Upper lobe of left lung (tissue), 4 donors: ENCODE measurements around the gene HYCC1.

Experiments used
- EP300 ChIP-seq, 4 donors: sonication (generic); formaldehyde crosslinking; IDR thresholded peaks; one replicate each; pipeline ENCODE4 v1.5.1; 2017; ENCODE audit warnings: antibody characterized with exemption in 4 of 4, control low read depth in 2 of 4
- POLR2A ChIP-seq, 4 donors: fragments of 450-650 bp; IDR thresholded peaks; one replicate each; pipeline ENCODE4 v1.5.1; 2016 to 2017; ENCODE audit warnings: antibody characterized with exemption in 4 of 4, mild to moderate bottlenecking in 2 of 4
- POLR2AphosphoS5 ChIP-seq, 2 donors: sonication (generic); formaldehyde crosslinking; IDR thresholded peaks; one replicate each; pipeline ENCODE4 v1.5.1; 2017; ENCODE audit warnings: antibody characterized with exemption in 2 of 2
- TF ChIP-seq, protein P1 (sequence below), 6 experiments: fragments of 450-650 bp in 4 of 6; fragments of 200-600 bp in 2 of 6; sonication (generic) in 2 of 6; IDR thresholded peaks; one replicate each; pipeline ENCODE4 v1.5.1; 2016 to 2019; ENCODE audit warnings: antibody characterized with exemption in 6 of 6

DNA sequence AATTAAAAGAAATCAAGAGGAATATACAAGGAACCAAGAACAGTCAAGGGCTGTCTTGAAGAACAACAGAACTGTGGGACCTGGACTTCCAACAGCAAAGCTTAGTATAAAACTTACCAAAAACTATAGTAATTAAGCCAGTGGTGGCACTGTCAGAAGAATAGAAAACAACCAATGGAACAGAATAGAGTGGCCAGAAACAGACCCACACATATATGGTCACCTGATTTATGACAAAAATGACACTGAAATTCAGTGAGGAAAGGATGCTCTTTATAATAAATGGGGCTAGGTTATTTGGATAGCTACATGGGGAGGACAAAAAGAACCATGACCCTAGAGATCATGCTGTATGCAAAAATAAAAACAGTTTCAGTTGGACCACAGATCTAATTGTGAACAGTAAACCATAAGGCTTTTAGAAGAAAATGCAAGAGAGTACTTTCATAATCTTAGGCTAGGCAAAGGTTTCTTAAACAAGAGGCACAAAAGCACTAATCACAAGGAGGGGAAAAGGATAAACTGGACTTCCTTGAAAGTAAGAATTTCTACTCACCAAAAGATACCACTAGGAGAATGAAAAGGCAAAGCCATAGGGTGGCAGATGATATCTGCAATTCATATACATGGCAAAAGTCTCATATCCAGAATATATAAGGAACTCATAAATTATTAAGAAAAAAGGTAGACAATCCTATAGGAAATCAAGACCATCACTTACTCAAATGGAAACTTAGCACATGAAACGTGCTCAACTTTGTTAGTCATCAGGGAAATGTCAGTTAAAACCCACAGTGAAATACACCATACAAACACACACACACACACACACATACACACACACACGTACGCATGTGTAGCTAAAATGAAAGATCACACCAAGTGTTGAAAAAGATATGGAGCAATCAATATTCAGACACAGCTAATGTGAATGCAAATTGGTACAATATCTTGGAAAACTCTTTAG is 20.8 kb downstream of the HYCC1 start:
- TF ChIP-seq POLR2A (IDR thresholded peaks at IDR 0.05) (no peak), POLR2AphosphoS5 (IDR thresholded peaks at IDR 0.05) (no peak), EP300 (IDR thresholded peaks at IDR 0.05) (no peak)
- TF ChIP-seq, protein P1, sequence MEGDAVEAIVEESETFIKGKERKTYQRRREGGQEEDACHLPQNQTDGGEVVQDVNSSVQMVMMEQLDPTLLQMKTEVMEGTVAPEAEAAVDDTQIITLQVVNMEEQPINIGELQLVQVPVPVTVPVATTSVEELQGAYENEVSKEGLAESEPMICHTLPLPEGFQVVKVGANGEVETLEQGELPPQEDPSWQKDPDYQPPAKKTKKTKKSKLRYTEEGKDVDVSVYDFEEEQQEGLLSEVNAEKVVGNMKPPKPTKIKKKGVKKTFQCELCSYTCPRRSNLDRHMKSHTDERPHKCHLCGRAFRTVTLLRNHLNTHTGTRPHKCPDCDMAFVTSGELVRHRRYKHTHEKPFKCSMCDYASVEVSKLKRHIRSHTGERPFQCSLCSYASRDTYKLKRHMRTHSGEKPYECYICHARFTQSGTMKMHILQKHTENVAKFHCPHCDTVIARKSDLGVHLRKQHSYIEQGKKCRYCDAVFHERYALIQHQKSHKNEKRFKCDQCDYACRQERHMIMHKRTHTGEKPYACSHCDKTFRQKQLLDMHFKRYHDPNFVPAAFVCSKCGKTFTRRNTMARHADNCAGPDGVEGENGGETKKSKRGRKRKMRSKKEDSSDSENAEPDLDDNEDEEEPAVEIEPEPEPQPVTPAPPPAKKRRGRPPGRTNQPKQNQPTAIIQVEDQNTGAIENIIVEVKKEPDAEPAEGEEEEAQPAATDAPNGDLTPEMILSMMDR (IDR thresholded peaks at IDR 0.05), result no peak
